Measurements from ENCODE around the gene LTBP3.

Gene LTBP3

DNA sequence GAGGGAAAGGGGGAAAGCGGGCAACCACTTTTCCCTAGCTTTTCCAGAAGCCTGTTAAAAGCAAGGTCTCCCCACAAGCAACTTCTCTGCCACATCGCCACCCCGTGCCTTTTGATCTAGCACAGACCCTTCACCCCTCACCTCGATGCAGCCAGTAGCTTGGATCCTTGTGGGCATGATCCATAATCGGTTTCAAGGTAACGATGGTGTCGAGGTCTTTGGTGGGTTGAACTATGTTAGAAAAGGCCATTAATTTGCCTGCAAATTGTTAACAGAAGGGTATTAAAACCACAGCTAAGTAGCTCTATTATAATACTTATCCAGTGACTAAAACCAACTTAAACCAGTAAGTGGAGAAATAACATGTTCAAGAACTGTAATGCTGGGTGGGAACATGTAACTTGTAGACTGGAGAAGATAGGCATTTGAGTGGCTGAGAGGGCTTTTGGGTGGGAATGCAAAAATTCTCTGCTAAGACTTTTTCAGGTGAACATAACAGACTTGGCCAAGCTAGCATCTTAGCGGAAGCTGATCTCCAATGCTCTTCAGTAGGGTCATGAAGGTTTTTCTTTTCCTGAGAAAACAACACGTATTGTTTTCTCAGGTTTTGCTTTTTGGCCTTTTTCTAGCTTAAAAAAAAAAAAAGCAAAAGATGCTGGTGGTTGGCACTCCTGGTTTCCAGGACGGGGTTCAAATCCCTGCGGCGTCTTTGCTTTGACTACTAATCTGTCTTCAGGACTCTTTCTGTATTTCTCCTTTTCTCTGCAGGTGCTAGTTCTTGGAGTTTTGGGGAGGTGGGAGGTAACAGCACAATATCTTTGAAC is 52.5 kb downstream of the LTBP3 start:
- DNase-seq (ENCODE audit: low read depth), result no peak

DNA sequence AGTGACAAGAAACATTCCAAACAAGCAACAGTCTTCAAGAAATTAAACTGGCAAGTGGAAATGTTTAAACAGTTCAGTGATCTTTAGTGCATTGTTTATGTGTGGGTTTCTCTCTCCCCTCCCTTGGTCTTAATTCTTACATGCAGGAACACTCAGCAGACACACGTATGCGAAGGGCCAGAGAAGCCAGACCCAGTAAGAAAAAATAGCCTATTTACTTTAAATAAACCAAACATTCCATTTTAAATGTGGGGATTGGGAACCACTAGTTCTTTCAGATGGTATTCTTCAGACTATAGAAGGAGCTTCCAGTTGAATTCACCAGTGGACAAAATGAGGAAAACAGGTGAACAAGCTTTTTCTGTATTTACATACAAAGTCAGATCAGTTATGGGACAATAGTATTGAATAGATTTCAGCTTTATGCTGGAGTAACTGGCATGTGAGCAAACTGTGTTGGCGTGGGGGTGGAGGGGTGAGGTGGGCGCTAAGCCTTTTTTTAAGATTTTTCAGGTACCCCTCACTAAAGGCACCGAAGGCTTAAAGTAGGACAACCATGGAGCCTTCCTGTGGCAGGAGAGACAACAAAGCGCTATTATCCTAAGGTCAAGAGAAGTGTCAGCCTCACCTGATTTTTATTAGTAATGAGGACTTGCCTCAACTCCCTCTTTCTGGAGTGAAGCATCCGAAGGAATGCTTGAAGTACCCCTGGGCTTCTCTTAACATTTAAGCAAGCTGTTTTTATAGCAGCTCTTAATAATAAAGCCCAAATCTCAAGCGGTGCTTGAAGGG is 53.3 kb downstream of the LTBP3 start:
- no peak for DNase-seq (ENCODE audit: low read depth)

DNA sequence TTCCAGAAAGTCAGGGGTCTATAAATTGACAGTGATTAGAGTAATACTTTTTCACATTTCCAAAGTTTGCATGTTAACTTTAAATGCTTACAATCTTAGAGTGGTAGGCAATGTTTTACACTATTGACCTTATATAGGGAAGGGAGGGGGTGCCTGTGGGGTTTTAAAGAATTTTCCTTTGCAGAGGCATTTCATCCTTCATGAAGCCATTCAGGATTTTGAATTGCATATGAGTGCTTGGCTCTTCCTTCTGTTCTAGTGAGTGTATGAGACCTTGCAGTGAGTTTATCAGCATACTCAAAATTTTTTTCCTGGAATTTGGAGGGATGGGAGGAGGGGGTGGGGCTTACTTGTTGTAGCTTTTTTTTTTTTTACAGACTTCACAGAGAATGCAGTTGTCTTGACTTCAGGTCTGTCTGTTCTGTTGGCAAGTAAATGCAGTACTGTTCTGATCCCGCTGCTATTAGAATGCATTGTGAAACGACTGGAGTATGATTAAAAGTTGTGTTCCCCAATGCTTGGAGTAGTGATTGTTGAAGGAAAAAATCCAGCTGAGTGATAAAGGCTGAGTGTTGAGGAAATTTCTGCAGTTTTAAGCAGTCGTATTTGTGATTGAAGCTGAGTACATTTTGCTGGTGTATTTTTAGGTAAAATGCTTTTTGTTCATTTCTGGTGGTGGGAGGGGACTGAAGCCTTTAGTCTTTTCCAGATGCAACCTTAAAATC is 54.0 kb downstream of the LTBP3 start:
- no peak for DNase-seq (ENCODE audit: low read depth)

GRCh38 chr11:65503368-65503948 is 54.7 kb downstream of the LTBP3 start:
- DNase-seq (ENCODE audit: low read depth), result no peak

DNA sequence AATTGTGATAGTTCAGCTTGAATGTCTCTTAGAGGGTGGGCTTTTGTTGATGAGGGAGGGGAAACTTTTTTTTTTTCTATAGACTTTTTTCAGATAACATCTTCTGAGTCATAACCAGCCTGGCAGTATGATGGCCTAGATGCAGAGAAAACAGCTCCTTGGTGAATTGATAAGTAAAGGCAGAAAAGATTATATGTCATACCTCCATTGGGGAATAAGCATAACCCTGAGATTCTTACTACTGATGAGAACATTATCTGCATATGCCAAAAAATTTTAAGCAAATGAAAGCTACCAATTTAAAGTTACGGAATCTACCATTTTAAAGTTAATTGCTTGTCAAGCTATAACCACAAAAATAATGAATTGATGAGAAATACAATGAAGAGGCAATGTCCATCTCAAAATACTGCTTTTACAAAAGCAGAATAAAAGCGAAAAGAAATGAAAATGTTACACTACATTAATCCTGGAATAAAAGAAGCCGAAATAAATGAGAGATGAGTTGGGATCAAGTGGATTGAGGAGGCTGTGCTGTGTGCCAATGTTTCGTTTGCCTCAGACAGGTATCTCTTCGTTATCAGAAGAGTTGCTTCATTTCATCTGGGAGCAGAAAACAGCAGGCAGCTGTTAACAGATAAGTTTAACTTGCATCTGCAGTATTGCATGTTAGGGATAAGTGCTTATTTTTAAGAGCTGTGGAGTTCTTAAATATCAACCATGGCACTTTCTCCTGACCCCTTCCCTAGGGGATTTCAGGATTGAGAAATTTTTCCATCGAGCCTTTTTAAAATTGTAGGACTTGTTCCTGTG is 55.4 kb downstream of the LTBP3 start:
- DNase-seq (ENCODE audit: low read depth), result no peak

DNA sequence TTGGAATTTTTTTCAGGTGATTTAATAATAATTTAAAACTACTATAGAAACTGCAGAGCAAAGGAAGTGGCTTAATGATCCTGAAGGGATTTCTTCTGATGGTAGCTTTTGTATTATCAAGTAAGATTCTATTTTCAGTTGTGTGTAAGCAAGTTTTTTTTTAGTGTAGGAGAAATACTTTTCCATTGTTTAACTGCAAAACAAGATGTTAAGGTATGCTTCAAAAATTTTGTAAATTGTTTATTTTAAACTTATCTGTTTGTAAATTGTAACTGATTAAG is 55.9 kb downstream of the LTBP3 start:
- no peak for DNase-seq (ENCODE audit: low read depth)

DNA sequence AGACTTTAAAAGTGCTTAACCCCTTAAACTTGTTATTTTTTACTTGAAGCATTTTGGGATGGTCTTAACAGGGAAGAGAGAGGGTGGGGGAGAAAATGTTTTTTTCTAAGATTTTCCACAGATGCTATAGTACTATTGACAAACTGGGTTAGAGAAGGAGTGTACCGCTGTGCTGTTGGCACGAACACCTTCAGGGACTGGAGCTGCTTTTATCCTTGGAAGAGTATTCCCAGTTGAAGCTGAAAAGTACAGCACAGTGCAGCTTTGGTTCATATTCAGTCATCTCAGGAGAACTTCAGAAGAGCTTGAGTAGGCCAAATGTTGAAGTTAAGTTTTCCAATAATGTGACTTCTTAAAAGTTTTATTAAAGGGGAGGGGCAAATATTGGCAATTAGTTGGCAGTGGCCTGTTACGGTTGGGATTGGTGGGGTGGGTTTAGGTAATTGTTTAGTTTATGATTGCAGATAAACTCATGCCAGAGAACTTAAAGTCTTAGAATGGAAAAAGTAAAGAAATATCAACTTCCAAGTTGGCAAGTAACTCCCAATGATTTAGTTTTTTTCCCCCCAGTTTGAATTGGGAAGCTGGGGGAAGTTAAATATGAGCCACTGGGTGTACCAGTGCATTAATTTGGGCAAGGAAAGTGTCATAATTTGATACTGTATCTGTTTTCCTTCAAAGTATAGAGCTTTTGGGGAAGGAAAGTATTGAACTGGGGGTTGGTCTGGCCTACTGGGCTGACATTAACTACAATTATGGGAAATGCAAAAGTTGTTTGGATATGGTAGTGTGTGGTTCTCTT is 56.5 kb downstream of the LTBP3 start:
- no peak for DNase-seq (ENCODE audit: low read depth)

DNA sequence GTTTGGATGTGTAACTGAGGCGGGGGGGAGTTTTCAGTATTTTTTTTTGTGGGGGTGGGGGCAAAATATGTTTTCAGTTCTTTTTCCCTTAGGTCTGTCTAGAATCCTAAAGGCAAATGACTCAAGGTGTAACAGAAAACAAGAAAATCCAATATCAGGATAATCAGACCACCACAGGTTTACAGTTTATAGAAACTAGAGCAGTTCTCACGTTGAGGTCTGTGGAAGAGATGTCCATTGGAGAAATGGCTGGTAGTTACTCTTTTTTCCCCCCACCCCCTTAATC is 57.0 kb downstream of the LTBP3 start:
- no peak for DNase-seq (ENCODE audit: low read depth)

GRCh38 chr11:65500387-65501185 is 57.6 kb downstream of the LTBP3 start:
- no peak for DNase-seq (ENCODE audit: low read depth)

DNA sequence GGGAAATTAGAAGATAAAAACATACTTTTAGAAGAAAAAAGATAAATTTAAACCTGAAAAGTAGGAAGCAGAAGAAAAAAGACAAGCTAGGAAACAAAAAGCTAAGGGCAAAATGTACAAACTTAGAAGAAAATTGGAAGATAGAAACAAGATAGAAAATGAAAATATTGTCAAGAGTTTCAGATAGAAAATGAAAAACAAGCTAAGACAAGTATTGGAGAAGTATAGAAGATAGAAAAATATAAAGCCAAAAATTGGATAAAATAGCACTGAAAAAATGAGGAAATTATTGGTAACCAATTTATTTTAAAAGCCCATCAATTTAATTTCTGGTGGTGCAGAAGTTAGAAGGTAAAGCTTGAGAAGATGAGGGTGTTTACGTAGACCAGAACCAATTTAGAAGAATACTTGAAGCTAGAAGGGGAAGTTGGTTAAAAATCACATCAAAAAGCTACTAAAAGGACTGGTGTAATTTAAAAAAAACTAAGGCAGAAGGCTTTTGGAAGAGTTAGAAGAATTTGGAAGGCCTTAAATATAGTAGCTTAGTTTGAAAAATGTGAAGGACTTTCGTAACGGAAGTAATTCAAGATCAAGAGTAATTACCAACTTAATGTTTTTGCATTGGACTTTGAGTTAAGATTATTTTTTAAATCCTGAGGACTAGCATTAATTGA is 58.3 kb downstream of the LTBP3 start:
- DNase-seq (ENCODE audit: low read depth), result no peak

- peak; percentile 66 for DNase-seq (ENCODE audit: low read depth)
Observed at GRCh38 chr11:65498977-65499712, 59.0 kb downstream of the LTBP3 start, which contains the start of gene MALAT1. Gene MALAT1 (plus strand): TSS chr11:65499045.

GRCh38 chr11:65498727-65498976 is 59.5 kb downstream of the LTBP3 start:
- DNase-seq (ENCODE audit: low read depth), result no peak

- peak; percentile 27 for DNase-seq (ENCODE audit: low read depth)
Observed at GRCh38 chr11:65498042-65498726, 60.0 kb downstream of the LTBP3 start.

GRCh38 chr11:65497141-65498041 is 60.8 kb downstream of the LTBP3 start:
- DNase-seq (ENCODE audit: low read depth), result peak; percentile 82

- DNase-seq (ENCODE audit: low read depth), result peak; percentile 40
Observed at GRCh38 chr11:65496304-65497140, 61.6 kb downstream of the LTBP3 start.

DNA sequence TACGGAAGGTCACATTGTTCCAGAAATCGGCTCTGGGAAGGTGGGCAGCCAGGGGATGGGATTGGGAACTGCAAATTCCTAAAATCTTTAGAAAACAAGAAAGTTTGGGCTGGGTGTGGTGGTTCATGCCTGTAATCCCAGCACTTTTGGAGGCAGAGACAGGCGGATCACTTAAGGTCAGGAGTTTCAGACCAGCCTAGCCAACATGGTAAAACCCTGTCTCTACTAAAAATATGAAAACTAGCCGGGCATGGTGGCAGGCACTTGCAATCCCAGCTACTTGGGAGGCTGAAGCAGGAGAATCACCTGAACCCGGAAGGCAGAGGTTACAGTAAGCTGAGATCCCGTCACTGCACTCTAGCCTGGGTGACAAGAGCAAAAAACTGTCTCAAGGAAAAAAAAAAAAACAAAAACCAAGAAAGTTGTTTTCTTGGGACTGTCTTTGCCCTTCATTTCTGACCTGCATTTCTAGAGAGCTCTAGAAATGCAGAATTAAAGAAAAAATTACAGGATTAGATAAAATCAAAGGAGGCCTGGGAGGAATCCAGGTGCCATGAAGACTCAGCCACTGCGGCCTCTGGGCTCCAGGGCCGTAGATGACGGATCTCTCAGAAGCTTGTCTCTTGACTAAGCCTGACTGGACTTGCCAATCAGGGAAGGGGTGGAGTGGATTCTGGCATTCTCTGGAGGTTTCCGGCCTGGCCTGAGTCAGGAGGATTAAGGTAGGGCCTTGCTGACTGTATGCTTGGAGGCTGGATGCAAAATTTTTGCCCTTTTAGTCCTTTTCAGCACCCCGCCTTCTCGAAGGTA is 64.6 kb downstream of the LTBP3 start:
- DNase-seq (ENCODE audit: low read depth), result peak; percentile 97
